ENCODE measurements around the gene FARSB. TPM values are rescaled to one million over a fixed set of nuclear protein-coding genes. Genes with fewer than 3 reads are reported as not detected.
A peak's percentile ranks its signal among the peaks of the same experiment; 100 is the strongest.

FARSB gene
- total RNA-seq = 10 to 100 TPM in 3 of 4 donors, 1 to 10 TPM in 1; 9.7 to 26.8 (median 20.9) TPM

- Histone ChIP-seq H3K27me3 (no peaks in the 10 kb centered on the region), H3K4me3 (peak within 1 kb of the TSS; percentile 48 to 88 (median 72)), H3K36me3 (no peaks in the 10 kb centered on the region), H3K27ac (peak within 1 kb of the TSS; percentile 79 to 93 (median 88)), H3K4me1 (peaks cover 7 to 48% (median 19%) of the 10 kb centered on the region in 3 donors), H3K9me3 (no peaks in the 10 kb centered on the region)
- TF ChIP-seq POLR2A (IDR thresholded peaks at IDR 0.05) (peak in 2 of 4 donors; percentile 28 to 69), CTCF (IDR thresholded peaks at IDR 0.05) (no peak)
- WGBS, 2 donors = 1 to 4% methylated on average over 13 to 19 of the region's 45 CpGs
- peak; percentile 79 for DNase-seq
- intact Hi-C loops (cut with DNase I) = no loop called here
These were observed at the start of gene FARSB for GRCh38 chr2:222655787-222656525. Gene FARSB (minus strand): TSS chr2:222656092. CDS start chr2:222656073, 19 bp downstream.

DNA sequence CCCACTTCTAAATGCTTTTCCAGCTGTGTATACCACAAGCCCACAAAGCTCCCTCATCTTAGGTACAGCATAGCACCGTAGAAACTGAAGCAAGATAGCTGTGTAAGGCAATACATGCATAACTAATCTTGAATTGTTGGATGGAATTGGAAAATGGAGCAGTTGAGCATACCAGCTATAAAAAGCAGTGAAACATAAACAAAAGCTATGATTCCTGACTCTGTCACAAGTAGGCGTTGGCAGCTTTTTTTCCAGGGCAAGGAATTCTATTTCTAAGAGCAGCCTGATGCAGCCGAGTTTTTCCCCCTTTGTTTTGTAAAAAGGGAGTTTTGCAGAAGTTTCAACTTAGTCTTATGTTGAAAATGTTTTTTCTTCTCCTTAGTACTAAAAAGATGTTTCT, 48.0 kb upstream of the FARSB start:
- H3K4me1 ChIP-seq = peaks cover 0 to 12% (median 7%) of the 10 kb centered on the region in 3 donors
- 47 to 59% methylated on average over 3 of the region's 3 CpGs for WGBS, 2 donors
- no peak overlapping the region for H3K4me3 ChIP-seq
- TF ChIP-seq POLR2A (IDR thresholded peaks at IDR 0.05) (no peak), CTCF (IDR thresholded peaks at IDR 0.05) (no peak)
- DNase-seq = no peak
- no peaks in the 10 kb centered on the region for H3K9me3 ChIP-seq
- no peaks in the 10 kb centered on the region for H3K27me3 ChIP-seq
- no peaks in the 10 kb centered on the region for H3K36me3 ChIP-seq
- intact Hi-C loops (cut with DNase I) = no loop called here
- no peak overlapping the region for H3K27ac ChIP-seq

DNA sequence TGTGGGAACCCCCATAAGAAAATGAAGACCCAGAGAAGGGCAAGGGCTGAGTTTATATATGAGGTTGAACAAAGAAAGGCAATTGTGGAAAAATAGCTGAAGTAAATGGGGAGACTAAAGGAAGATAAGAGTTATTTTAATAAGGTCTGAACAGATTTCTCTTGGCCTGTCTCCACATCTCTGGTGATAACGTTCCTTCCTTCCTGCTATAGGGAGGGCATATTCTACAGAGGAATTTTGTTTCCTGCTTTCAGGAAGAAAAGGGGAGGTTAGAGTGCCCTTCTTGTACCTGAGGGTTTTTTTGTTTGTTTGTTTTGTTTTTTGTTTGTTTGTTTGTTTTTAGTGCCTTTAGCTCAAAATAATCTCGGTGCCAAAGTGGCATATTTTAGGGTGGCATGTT, 47.2 kb upstream of the FARSB start:
- intact Hi-C loops (cut with DNase I) = no loop called here
- H3K9me3 ChIP-seq = no peaks in the 10 kb centered on the region
- H3K4me3 ChIP-seq = no peak overlapping the region
- H3K4me1 ChIP-seq = peaks cover 0 to 7% (median 4%) of the 10 kb centered on the region in 3 donors
- TF ChIP-seq CTCF (IDR thresholded peaks at IDR 0.05) = no peak
- TF ChIP-seq POLR2A (IDR thresholded peaks at IDR 0.05) = no peak
- 41 to 46% methylated on average over 2 of the region's 2 CpGs for WGBS, 2 donors
- H3K36me3 ChIP-seq = no peaks in the 10 kb centered on the region
- no peak overlapping the region for H3K27ac ChIP-seq
- DNase-seq = no peak
- no peaks in the 10 kb centered on the region for H3K27me3 ChIP-seq

- TF ChIP-seq CTCF (IDR thresholded peaks at IDR 0.05) (no peak), POLR2A (IDR thresholded peaks at IDR 0.05) (no peak)
- no peaks in the 10 kb centered on the region for H3K9me3 ChIP-seq
- no peaks in the 10 kb centered on the region for H3K36me3 ChIP-seq
- intact Hi-C loops (cut with DNase I) = no loop called here
- no peaks in the 10 kb centered on the region for H3K4me1 ChIP-seq
- 55 to 64% methylated on average over 5 of the region's 5 CpGs for WGBS, 2 donors
- H3K27ac ChIP-seq = no peak overlapping the region
- no peak for DNase-seq
- H3K27me3 ChIP-seq = no peaks in the 10 kb centered on the region
- no peak overlapping the region for H3K4me3 ChIP-seq
These were observed 45.8 kb upstream of the FARSB start for GRCh38 chr2:222701721-222702131.

GRCh38 chr2:222701233-222701632, 45.3 kb upstream of the FARSB start:
- TF ChIP-seq CTCF (IDR thresholded peaks at IDR 0.05) = no peak
- TF ChIP-seq POLR2A (IDR thresholded peaks at IDR 0.05) = no peak

More at GRCh38 chr2:222701233-222701632, 45.3 kb upstream of the FARSB start:
- no peaks in the 10 kb centered on the region for H3K9me3 ChIP-seq
- H3K4me1 ChIP-seq = no peaks in the 10 kb centered on the region
- no peaks in the 10 kb centered on the region for H3K36me3 ChIP-seq
- no peaks in the 10 kb centered on the region for H3K27me3 ChIP-seq
- intact Hi-C loops (cut with DNase I) = no loop called here
- H3K4me3 ChIP-seq = no peak overlapping the region
- DNase-seq = no peak
- 35 to 47% methylated on average over 1 of the region's 1 CpG for WGBS, 2 donors
- no peak overlapping the region for H3K27ac ChIP-seq
